Transverse colon (tissue), 4 donors: ENCODE results near the gene PLEKHA1.

ENCODE experiments used
- CTCF ChIP-seq, 5 experiments: fragments of 200-600 bp in 3 of 5; fragments of 450-650 bp in 2 of 5; sonication (generic) in 3 of 5; IDR thresholded peaks; 1 replicate in 2 of 5; 2 replicates in 3 of 5; pipeline ENCODE4 v1.5.1; 2016 to 2017; ENCODE audit warnings: antibody characterized with exemption in 5 of 5, inconsistent platforms in 3 of 5, mild to moderate bottlenecking in 2 of 5, moderate library complexity in 1 of 5
- POLR2AphosphoS5 ChIP-seq, 3 donors: sonication (generic); formaldehyde crosslinking; IDR thresholded peaks; one replicate each; pipeline ENCODE4 v1.6.1; 2016; ENCODE audit warnings: antibody characterized with exemption in 3 of 3

- TF ChIP-seq POLR2AphosphoS5 (IDR thresholded peaks at IDR 0.05) (no peak), CTCF (IDR thresholded peaks at IDR 0.05) (no peak)
These were observed 86.4 kb downstream of the PLEKHA1 start for GRCh38 chr10:122460891-122461293.
